Thyroid gland (tissue), 4 donors: ENCODE results near the gene WDR7. TPM values are rescaled to one million over a fixed set of nuclear protein-coding genes. Genes with fewer than 3 reads are reported as not detected.
A peak's percentile ranks its signal among the peaks of the same experiment; 100 is the strongest.

Experiments used
- DNase-seq, 2 donors: peaks; one replicate each; pipeline ENCODE4 v3.0.0-alpha.2; 2019
- H3K27ac ChIP-seq, 3 donors: fragments of 200-600 bp; sonication (generic); 1 replicate in 2 of 3; 2 replicates in 1 of 3; pipeline ENCODE4 v1.5.1; 2016 to 2019; ENCODE audit warnings: mild to moderate bottlenecking in 1 of 3, moderate library complexity in 1 of 3
- H3K27me3 ChIP-seq: fragments of 200-600 bp; sonication (generic); one replicate; pipeline ENCODE4 v1.5.1; 2019
- H3K36me3 ChIP-seq, 2 donors: fragments of 200-600 bp; sonication (generic); one replicate each; pipeline ENCODE4 v1.5.1; 2016 to 2019
- H3K4me1 ChIP-seq, 2 donors: fragments of 200-600 bp; sonication (generic); one replicate each; pipeline ENCODE4 v1.5.1; 2017 to 2019
- H3K4me3 ChIP-seq, 3 donors: fragments of 200-600 bp; sonication (generic); replicated peaks in 1 of 3; 1 replicate in 2 of 3; 2 replicates in 1 of 3; pipeline ENCODE4 v1.5.1; 2016; ENCODE audit warnings: mild to moderate bottlenecking in 1 of 3
- H3K9me3 ChIP-seq: fragments of 200-600 bp; sonication (generic); one replicate; pipeline ENCODE4 v1.5.1; 2017
- CTCF ChIP-seq, 6 experiments: fragments of 200-600 bp in 3 of 6; fragments of 450-650 bp in 3 of 6; sonication (generic) in 3 of 6; IDR thresholded peaks; one replicate each; pipeline ENCODE4 v1.5.1; 2016 to 2019; ENCODE audit warnings: antibody characterized with exemption in 6 of 6, mild to moderate bottlenecking in 2 of 6, inconsistent platforms in 1 of 6, moderate library complexity in 1 of 6
- POLR2A ChIP-seq, 2 donors: fragments of 450-650 bp; IDR thresholded peaks; one replicate each; pipeline ENCODE4 v1.6.1; 2017; ENCODE audit warnings: antibody characterized with exemption in 2 of 2, mild to moderate bottlenecking in 2 of 2, moderate library complexity in 1 of 2
- WGBS, 2 donors: methylation state at CpG; one replicate each; pipeline ENCODE4 v1.1.5; 2017; 5-methylcytosine and 5-hydroxymethylcytosine counted together
- intact Hi-C: fragments of 100-400 bp; cut with DNase I; formaldehyde crosslinking; loops from one replicate; pipeline ENCODE4 v1.15.1; 2023
- total RNA-seq, 4 donors: library from RNA; depleted of rRNA; stranded (reverse); fragments of >200 nt; gene quantifications; one replicate each; pipeline ENCODE4 v1.2.3, GENCODE V29; 2016

Gene WDR7
- total RNA-seq, 4 donors from 2014 or later, result 42.0 to 88.8 (median 49.6) TPM

- intact Hi-C loops, result no loop called here
- TF ChIP-seq POLR2A (IDR thresholded peaks at IDR 0.05), result no peak
- no peak for TF ChIP-seq CTCF (IDR thresholded peaks at IDR 0.05)
- DNase-seq, result no peak
- Histone ChIP-seq H3K27ac (no peak overlapping the region), H3K4me1 (no peaks in the 10 kb centered on the region), H3K9me3 (no peaks in the 10 kb centered on the region), H3K27me3 (no peaks in the 10 kb centered on the region), H3K4me3 (no peak overlapping the region), H3K36me3 (no peaks in the 10 kb centered on the region)
- WGBS, 2 donors, result 69% methylated on average over 1 of the region's 1 CpG
Measured at GRCh38 chr18:56851774-56852173, 200.6 kb downstream of the WDR7 start.

- no peak for DNase-seq
- H3K9me3 ChIP-seq, result no peaks in the 10 kb centered on the region
- intact Hi-C loops, result no loop called here
- no peak overlapping the region for H3K4me3 ChIP-seq
- 87 to 90% methylated on average over 5 of the region's 5 CpGs for WGBS, 2 donors
- TF ChIP-seq POLR2A (IDR thresholded peaks at IDR 0.05) (no peak), CTCF (IDR thresholded peaks at IDR 0.05) (no peak)
- no peak overlapping the region for H3K27ac ChIP-seq
- peaks cover 0 to 4% of the 10 kb centered on the region in 2 donors for H3K4me1 ChIP-seq
- H3K27me3 ChIP-seq, result no peaks in the 10 kb centered on the region
- H3K36me3 ChIP-seq, result no peaks in the 10 kb centered on the region
Measured at GRCh38 chr18:56853961-56854360, 202.8 kb downstream of the WDR7 start.

GRCh38 chr18:56861244-56861643, 210.1 kb downstream of the WDR7 start:
- WGBS, 2 donors, result 70 to 74% methylated on average over 6 of the region's 6 CpGs

GRCh38 chr18:56869189-56869777, 218.1 kb downstream of the WDR7 start:
- intact Hi-C loops, result no loop called here
- no peak overlapping the region for H3K4me3 ChIP-seq
- H3K27me3 ChIP-seq, result no peaks in the 10 kb centered on the region
- H3K36me3 ChIP-seq, result no peaks in the 10 kb centered on the region
- H3K9me3 ChIP-seq, result no peaks in the 10 kb centered on the region
- DNase-seq, result no peak
- no peak overlapping the region for H3K27ac ChIP-seq
- TF ChIP-seq CTCF (IDR thresholded peaks at IDR 0.05) (peak in 4 of 6 experiments; percentile 17 to 52 (median 40)), POLR2A (IDR thresholded peaks at IDR 0.05) (no peak)
- 58 to 64% methylated on average over 2 of the region's 2 CpGs for WGBS, 2 donors
- H3K4me1 ChIP-seq, result no peaks in the 10 kb centered on the region

More at GRCh38 chr18:56861244-56861643, 210.1 kb downstream of the WDR7 start:
- Histone ChIP-seq H3K9me3 (no peaks in the 10 kb centered on the region), H3K4me3 (no peak overlapping the region), H3K4me1 (peaks cover 0 to 4% of the 10 kb centered on the region in 2 donors), H3K27me3 (no peaks in the 10 kb centered on the region), H3K36me3 (no peaks in the 10 kb centered on the region), H3K27ac (no peak overlapping the region)
- intact Hi-C loops, result no loop called here
- DNase-seq, result peak in 1 of 2 donors; percentile 31
- TF ChIP-seq POLR2A (IDR thresholded peaks at IDR 0.05) (no peak), CTCF (IDR thresholded peaks at IDR 0.05) (no peak)

- TF ChIP-seq POLR2A (IDR thresholded peaks at IDR 0.05), result no peak
- no peak for TF ChIP-seq CTCF (IDR thresholded peaks at IDR 0.05)
- intact Hi-C loops, result no loop called here
- no peak for DNase-seq
- Histone ChIP-seq H3K9me3 (no peaks in the 10 kb centered on the region), H3K36me3 (no peaks in the 10 kb centered on the region), H3K4me1 (no peaks in the 10 kb centered on the region), H3K27ac (no peak overlapping the region), H3K27me3 (no peaks in the 10 kb centered on the region), H3K4me3 (no peak overlapping the region)
- 92 to 97% methylated on average over 2 of the region's 2 CpGs for WGBS, 2 donors
Measured at GRCh38 chr18:56870982-56871381, 219.8 kb downstream of the WDR7 start.
